WTC11 (cell line): ENCODE measurements around the gene FOXE1. TPM values are rescaled to one million over a fixed set of nuclear protein-coding genes. Genes with fewer than 3 reads are reported as not detected.
A peak's percentile ranks its signal among the peaks of the same experiment; 100 is the strongest.

Experiments
- ATAC-seq: fragments of 200-7000 bp; cut with Tn5 transposase; 2 replicates; pipeline ENCODE4 v1.10.0; 2021; ENCODE audit warnings: mild to moderate bottlenecking, moderate library complexity
- CTCF ChIA-PET: fragments of 300-600 bp; sonication (Branson Sonifier 250); formaldehyde crosslinking; loops from one replicate; lab custom pipeline; 2021; ENCODE audit warnings: antibody characterized with exemption; lab: Charles Lee
- POLR2A ChIA-PET: fragments of 350-600 bp; sonication (Branson Sonifier 250); formaldehyde crosslinking; loops from one replicate; lab custom pipeline; 2021; ENCODE audit warnings: antibody characterized with exemption; lab: Charles Lee
- DNase-seq: peaks from one replicate; pipeline ENCODE4 v3.0.0; 2021; ENCODE audit warnings: low spot score
- H3K27ac Mint-ChIP-seq: 2 replicates; pipeline ENCODE4 v1.8.0; 2021; ENCODE audit warnings: mixed read lengths
- H3K27me3 Mint-ChIP-seq: 2 replicates; pipeline ENCODE4 v1.8.0; 2021; ENCODE audit warnings: low read depth, mild to moderate bottlenecking, moderate library complexity, mixed read lengths
- H3K36me3 Mint-ChIP-seq: 2 replicates; pipeline ENCODE4 v1.8.0; 2021; ENCODE audit warnings: mixed read lengths
- H3K4me1 Mint-ChIP-seq: 2 replicates; pipeline ENCODE4 v1.8.0; 2022; ENCODE audit warnings: mixed read lengths
- H3K4me3 Mint-ChIP-seq: 2 replicates; pipeline ENCODE4 v1.8.0; 2021; ENCODE audit warnings: mild to moderate bottlenecking, moderate library complexity, mixed read lengths
- H3K9me3 Mint-ChIP-seq: 2 replicates; pipeline ENCODE4 v1.8.0; 2021; ENCODE audit warnings: mixed read lengths
- CREM ChIP-seq: sonication (generic); formaldehyde crosslinking; IDR thresholded peaks from 2 replicates; pipeline ENCODE4 v1.8.1; 2022; ENCODE audit warnings: mild to moderate bottlenecking, missing genetic modification reagents, moderate library complexity
- EMX1 ChIP-seq: fragments of 250-450 bp; sonication (Bioruptor Pico); IDR thresholded peaks from 2 replicates; pipeline ENCODE4 v1.8.0; 2021; ENCODE audit warnings: mild to moderate bottlenecking
- ETV6 ChIP-seq: sonication (generic); formaldehyde crosslinking; IDR thresholded peaks from 2 replicates; pipeline ENCODE4 v1.8.1; 2022; ENCODE audit warnings: mild to moderate bottlenecking, missing genetic modification reagents
- JUN ChIP-seq: sonication (generic); formaldehyde crosslinking; IDR thresholded peaks from 2 replicates; pipeline ENCODE4 v1.8.0; 2023; ENCODE audit warnings: mild to moderate bottlenecking, missing genetic modification reagents
- KAT7 ChIP-seq: sonication (generic); formaldehyde crosslinking; IDR thresholded peaks from 2 replicates; pipeline ENCODE4 v1.8.1; 2023; ENCODE audit warnings: missing genetic modification reagents, mild to moderate bottlenecking, borderline replicate concordance
- NFE2L1 ChIP-seq: sonication (generic); formaldehyde crosslinking; IDR thresholded peaks from 2 replicates; pipeline ENCODE4 v1.8.1; 2023; ENCODE audit warnings: missing genetic modification reagents
- NFYB ChIP-seq: sonication (generic); formaldehyde crosslinking; conservative IDR thresholded peaks from 2 replicates; pipeline ENCODE4 v1.8.0; 2022; ENCODE audit warnings: low read depth, missing genetic modification reagents
- NR3C1 ChIP-seq: sonication (generic); formaldehyde crosslinking; conservative IDR thresholded peaks from 2 replicates; pipeline ENCODE4 v1.8.1; 2023; ENCODE audit warnings: low read depth, mild to moderate bottlenecking, missing genetic modification reagents
- OVOL2 ChIP-seq: fragments of 250-450 bp; sonication (Bioruptor Pico); IDR thresholded peaks from 2 replicates; pipeline ENCODE4 v1.9.0; 2021; ENCODE audit warnings: mild to moderate bottlenecking, borderline replicate concordance
- SP1 ChIP-seq: sonication (generic); formaldehyde crosslinking; conservative IDR thresholded peaks from 2 replicates; pipeline ENCODE4 v1.8.1; 2022; ENCODE audit warnings: missing genetic modification reagents
- TCF7 ChIP-seq: sonication (generic); formaldehyde crosslinking; IDR thresholded peaks from 2 replicates; pipeline ENCODE4 v1.8.0; 2022; ENCODE audit warnings: mild to moderate bottlenecking, low read depth, missing genetic modification reagents, moderate library complexity
- TEAD4 ChIP-seq: sonication (generic); formaldehyde crosslinking; IDR thresholded peaks from 2 replicates; pipeline ENCODE4 v1.8.0; 2022; ENCODE audit warnings: mild to moderate bottlenecking, missing genetic modification reagents
- TP53 ChIP-seq: sonication (generic); formaldehyde crosslinking; IDR thresholded peaks from 2 replicates; pipeline ENCODE4 v1.8.1; 2023; ENCODE audit warnings: mild to moderate bottlenecking, missing genetic modification reagents
- ZNF121 ChIP-seq: sonication (generic); formaldehyde crosslinking; IDR thresholded peaks from 2 replicates; pipeline ENCODE4 v1.8.0; 2023; ENCODE audit warnings: missing genetic modification reagents
- ZNF263 ChIP-seq: sonication (generic); formaldehyde crosslinking; IDR thresholded peaks from 2 replicates; pipeline ENCODE4 v1.8.1; 2022; ENCODE audit warnings: low read depth, mild to moderate bottlenecking, moderate library complexity, missing genetic modification reagents
- ZNF423 ChIP-seq: fragments of 250-450 bp; sonication (Bioruptor Pico); IDR thresholded peaks from 2 replicates; pipeline ENCODE4 v2.1.2; 2022; ENCODE audit warnings: mild to moderate bottlenecking, moderate library complexity
- total RNA-seq: library from RNA; stranded (reverse); gene quantifications from 3 replicates; pipeline ENCODE4 v1.2.3, GENCODE V29; 2021
- TF ChIP-seq, protein P1 (sequence below): sonication (generic); formaldehyde crosslinking; IDR thresholded peaks from 2 replicates; pipeline ENCODE4 v1.8.0; 2022; ENCODE audit warnings: mild to moderate bottlenecking, missing genetic modification reagents
- TF ChIP-seq, protein P2 (sequence below): sonication (generic); formaldehyde crosslinking; IDR thresholded peaks from 2 replicates; pipeline ENCODE4 v1.8.0; 2023; ENCODE audit warnings: mild to moderate bottlenecking, missing genetic modification reagents
- TF ChIP-seq, protein P3 (sequence below): fragments of 250-450 bp; sonication (Bioruptor Pico); conservative IDR thresholded peaks from 2 replicates; pipeline ENCODE4 v1.9.0; 2021; ENCODE audit warnings: mild to moderate bottlenecking
- TF ChIP-seq, protein P4 (sequence below): fragments of 250-450 bp; sonication (Bioruptor Pico); IDR thresholded peaks from 2 replicates; pipeline ENCODE4 v1.8.0; 2021; ENCODE audit warnings: mild to moderate bottlenecking

The FOXE1 gene
- total RNA-seq, 1 experiment from 2014 or later: 0.09 TPM

DNA sequence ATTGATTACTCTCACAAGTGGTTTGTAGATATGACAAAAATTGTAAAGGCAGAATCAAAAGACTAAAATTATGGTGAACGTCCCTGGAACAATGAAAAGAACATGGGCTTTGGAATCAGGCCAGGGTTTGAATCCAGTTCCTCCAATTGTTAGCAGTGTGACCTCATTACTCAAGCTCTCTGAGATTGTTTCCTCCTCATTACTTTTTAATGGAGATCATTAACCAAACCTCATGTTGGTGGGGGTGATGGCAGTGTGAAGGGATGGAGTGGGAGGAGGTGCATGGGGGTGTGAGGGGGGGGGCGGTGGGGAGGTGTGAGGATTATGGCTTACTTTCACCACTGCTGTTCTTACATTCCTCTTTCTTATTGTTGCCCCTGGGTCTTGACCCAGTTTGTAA, 44.1 kb upstream of the FOXE1 start (continued):
- TF ChIP-seq, protein P1, sequence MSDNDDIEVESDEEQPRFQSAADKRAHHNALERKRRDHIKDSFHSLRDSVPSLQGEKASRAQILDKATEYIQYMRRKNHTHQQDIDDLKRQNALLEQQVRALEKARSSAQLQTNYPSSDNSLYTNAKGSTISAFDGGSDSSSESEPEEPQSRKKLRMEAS (CRISPR knock-in tag): no peak

DNA sequence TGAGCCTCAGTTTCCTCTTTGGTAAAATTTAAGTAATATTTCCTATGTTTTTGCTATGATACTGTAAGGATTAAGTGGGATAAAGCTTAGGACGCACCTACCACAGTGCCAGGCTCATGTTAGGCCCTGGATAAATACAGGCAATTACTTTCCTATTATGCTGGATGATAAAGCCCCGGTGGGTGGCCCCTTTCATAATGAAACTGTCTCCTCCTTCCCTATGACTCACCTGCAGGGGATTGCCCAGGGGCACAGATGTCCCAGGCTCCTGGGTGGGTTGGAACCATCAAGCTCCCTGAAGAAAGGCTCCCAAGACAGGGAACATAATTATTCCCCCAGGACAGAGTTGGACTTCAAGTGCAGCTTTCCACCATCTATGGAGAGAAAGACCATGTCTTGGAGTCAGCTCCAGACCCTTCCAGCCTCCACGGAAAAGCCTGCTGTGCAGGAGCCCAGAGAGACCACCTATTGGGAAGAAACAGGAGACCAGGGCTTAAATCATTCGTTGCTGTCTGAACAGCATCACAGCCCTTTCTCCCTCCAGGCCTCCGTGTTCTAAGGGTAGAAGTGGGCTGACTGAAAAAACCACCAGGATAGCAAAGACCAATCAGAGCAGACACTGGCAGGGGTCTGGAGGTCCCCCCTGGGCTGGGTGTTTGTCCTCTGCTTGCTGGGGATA, 43.2 kb upstream of the FOXE1 start:
- POLR2A ChIA-PET: no interaction called here
- Mint-ChIP-seq H3K27ac (no peak overlapping the region), H3K27me3 (peaks cover 57% of the 10 kb centered on the region), H3K4me3 (no peak overlapping the region), H3K4me1 (peaks cover 28% of the 10 kb centered on the region), H3K9me3 (peaks cover 6% of the 10 kb centered on the region; the same call in 1 of the 2 replicates), H3K36me3 (no peaks in the 10 kb centered on the region)
- CTCF ChIA-PET: interaction anchor here (1.2 kb wide), 1 partner anchor 80 kb away, joined by 4 read pairs; no protein-coding TSS in a partner anchor
- ATAC-seq: peak; percentile 75
- TF ChIP-seq ZNF121 (no peak), KAT7 (no peak), TP53 (CRISPR knock-in tag) (no peak), JUN (no peak), NFYB (CRISPR knock-in tag) (no peak), NFE2L1 (CRISPR knock-in tag) (no peak), OVOL2 (CRISPR knock-in tag) (no peak), TEAD4 (no peak), ETV6 (CRISPR knock-in tag) (no peak), SP1 (no peak), ZNF423 (CRISPR knock-in tag) (no peak), CREM (CRISPR knock-in tag) (no peak), NR3C1 (CRISPR knock-in tag) (no peak), TCF7 (CRISPR knock-in tag) (no peak), EMX1 (CRISPR knock-in tag) (no peak), ZNF263 (CRISPR knock-in tag) (no peak)
- TF ChIP-seq, protein P2, sequence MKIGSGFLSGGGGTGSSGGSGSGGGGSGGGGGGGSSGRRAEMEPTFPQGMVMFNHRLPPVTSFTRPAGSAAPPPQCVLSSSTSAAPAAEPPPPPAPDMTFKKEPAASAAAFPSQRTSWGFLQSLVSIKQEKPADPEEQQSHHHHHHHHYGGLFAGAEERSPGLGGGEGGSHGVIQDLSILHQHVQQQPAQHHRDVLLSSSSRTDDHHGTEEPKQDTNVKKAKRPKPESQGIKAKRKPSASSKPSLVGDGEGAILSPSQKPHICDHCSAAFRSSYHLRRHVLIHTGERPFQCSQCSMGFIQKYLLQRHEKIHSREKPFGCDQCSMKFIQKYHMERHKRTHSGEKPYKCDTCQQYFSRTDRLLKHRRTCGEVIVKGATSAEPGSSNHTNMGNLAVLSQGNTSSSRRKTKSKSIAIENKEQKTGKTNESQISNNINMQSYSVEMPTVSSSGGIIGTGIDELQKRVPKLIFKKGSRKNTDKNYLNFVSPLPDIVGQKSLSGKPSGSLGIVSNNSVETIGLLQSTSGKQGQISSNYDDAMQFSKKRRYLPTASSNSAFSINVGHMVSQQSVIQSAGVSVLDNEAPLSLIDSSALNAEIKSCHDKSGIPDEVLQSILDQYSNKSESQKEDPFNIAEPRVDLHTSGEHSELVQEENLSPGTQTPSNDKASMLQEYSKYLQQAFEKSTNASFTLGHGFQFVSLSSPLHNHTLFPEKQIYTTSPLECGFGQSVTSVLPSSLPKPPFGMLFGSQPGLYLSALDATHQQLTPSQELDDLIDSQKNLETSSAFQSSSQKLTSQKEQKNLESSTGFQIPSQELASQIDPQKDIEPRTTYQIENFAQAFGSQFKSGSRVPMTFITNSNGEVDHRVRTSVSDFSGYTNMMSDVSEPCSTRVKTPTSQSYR (CRISPR knock-in tag): no peak
- TF ChIP-seq, protein P3, sequence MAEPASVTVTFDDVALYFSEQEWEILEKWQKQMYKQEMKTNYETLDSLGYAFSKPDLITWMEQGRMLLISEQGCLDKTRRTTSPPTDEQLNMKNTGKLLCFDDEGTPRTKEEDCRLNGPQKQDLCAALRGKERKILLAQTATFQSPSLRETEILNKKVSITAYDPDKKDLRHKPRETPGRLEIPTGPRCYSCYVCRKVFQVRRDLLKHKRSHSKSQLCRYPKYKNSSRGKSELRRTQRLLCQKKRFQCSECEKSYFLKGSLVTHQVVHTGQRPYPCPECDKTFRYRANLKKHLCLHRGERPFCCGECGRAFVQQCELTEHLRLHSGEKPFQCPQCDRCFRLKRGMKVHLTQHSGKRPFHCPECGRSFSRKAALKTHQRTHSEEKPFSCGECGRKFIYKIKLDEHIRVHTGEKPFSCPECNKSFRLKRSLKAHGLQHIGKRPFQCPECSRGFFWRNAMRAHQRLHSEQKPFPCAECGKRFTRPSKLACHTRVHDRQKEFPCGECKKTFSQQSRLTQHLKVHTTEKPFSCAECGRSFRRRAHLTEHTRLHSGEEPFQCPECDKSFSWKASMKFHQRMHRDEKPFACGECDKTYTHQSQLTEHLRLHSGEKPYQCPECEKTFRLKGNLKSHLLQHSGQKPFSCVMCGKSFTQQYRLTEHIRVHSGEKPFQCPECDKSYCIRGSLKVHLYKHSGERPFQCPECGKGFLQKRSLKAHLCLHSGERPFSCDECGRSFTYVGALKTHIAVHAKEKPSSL (CRISPR knock-in tag): no peak
- TF ChIP-seq, protein P4, sequence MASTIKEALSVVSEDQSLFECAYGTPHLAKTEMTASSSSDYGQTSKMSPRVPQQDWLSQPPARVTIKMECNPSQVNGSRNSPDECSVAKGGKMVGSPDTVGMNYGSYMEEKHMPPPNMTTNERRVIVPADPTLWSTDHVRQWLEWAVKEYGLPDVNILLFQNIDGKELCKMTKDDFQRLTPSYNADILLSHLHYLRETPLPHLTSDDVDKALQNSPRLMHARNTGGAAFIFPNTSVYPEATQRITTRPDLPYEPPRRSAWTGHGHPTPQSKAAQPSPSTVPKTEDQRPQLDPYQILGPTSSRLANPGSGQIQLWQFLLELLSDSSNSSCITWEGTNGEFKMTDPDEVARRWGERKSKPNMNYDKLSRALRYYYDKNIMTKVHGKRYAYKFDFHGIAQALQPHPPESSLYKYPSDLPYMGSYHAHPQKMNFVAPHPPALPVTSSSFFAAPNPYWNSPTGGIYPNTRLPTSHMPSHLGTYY (CRISPR knock-in tag): no peak
- TF ChIP-seq, all 79 proteins: peak for 0
- no peak for DNase-seq
